ENCODE measurements around the gene TMEM141. TPM values are rescaled to one million over a fixed set of nuclear protein-coding genes. Genes with fewer than 3 reads are reported as not detected.

TMEM141 gene
- total RNA-seq, 2 donors from 2014 or later, result 123 to 148 TPM

DNA sequence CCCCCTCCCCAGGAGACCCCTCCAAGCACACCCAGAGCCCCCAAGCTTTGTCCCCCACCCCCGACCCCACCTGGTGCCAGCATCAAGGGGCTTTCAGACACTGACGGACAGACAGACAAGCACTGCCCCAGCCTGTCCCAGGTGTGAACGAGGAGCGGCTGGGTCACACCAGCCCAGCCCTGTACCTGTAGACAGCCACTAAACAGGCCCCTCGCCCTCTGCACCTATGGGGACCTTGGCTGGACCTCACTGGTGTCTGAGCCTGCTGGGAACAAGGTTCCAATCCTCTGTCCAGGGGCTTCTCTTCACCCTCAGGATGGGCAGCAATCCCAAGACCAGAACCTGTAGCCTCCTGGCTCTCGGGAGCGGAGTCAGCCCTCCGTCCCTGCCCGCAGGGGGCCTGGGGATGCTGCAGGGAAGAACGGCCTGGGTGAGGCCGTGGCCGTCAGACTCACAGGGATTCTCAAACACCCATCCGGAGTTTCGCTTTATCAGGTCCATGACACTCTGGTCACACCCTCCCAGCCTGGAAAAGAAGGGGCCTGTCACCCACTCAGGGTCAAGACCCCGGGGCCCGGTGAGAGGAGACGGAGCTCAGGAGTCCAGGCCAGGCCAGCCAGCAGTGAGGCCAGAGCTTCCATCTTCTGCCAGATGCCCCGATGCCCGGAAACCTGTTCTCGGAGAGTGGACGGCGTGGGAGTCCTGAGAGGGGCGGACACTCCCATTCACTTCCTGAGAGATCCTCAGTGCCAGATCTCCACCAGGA lies 45.6 kb upstream of the TMEM141 start:
- H3K27me3 ChIP-seq, result no peaks in the 10 kb centered on the region
- H3K27ac ChIP-seq, result peak overlapping the region; percentile 43 to 59
- H3K4me1 ChIP-seq, result peaks cover 0 to 44% of the 10 kb centered on the region in 2 donors
- peak overlapping the region; percentile 26 to 42 for H3K4me3 ChIP-seq
- TF ChIP-seq, protein P1, sequence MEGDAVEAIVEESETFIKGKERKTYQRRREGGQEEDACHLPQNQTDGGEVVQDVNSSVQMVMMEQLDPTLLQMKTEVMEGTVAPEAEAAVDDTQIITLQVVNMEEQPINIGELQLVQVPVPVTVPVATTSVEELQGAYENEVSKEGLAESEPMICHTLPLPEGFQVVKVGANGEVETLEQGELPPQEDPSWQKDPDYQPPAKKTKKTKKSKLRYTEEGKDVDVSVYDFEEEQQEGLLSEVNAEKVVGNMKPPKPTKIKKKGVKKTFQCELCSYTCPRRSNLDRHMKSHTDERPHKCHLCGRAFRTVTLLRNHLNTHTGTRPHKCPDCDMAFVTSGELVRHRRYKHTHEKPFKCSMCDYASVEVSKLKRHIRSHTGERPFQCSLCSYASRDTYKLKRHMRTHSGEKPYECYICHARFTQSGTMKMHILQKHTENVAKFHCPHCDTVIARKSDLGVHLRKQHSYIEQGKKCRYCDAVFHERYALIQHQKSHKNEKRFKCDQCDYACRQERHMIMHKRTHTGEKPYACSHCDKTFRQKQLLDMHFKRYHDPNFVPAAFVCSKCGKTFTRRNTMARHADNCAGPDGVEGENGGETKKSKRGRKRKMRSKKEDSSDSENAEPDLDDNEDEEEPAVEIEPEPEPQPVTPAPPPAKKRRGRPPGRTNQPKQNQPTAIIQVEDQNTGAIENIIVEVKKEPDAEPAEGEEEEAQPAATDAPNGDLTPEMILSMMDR (IDR thresholded peaks at IDR 0.05), result no peak
- no peak for DNase-seq (ENCODE audit: low spot score)
- H3K9me3 ChIP-seq, result no peaks in the 10 kb centered on the region
- H3K36me3 ChIP-seq, result no peaks in the 10 kb centered on the region

GRCh38 chr9:136746155-136746490 lies 45.0 kb upstream of the TMEM141 start:
- Histone ChIP-seq H3K9me3 (no peaks in the 10 kb centered on the region), H3K36me3 (no peaks in the 10 kb centered on the region), H3K27ac (no peak overlapping the region), H3K4me3 (peak overlapping the region in 1 of 2 donors; percentile 42), H3K4me1 (peaks cover 0 to 38% of the 10 kb centered on the region in 2 donors), H3K27me3 (no peaks in the 10 kb centered on the region)
- TF ChIP-seq, protein P1 (IDR thresholded peaks at IDR 0.05), result no peak
- no peak for DNase-seq (ENCODE audit: low spot score)

DNA sequence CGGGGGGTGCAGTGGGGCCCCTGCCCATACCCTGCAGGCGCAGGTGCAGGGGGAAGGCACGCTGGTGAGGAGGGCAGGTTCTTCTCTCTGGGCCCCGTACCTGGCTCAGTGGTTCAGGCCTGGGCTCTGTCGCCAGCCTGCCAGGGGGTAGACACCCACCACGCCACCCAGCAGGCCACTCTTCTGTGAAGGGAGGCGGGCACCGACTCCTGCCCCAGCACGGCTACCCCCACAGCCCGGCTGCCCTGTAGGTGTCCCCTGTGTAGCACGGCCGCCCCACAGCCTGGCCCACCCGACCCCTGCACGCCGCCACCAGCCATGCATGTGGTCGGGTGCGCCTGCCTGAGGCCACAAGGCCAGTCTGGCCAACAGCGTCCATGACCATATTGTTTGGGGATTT lies 44.5 kb upstream of the TMEM141 start:
- Histone ChIP-seq H3K27me3 (no peaks in the 10 kb centered on the region), H3K36me3 (no peaks in the 10 kb centered on the region), H3K9me3 (peaks cover 0 to under 1% of the 10 kb centered on the region in 2 donors), H3K4me3 (no peak overlapping the region), H3K4me1 (peaks cover 0 to 33% of the 10 kb centered on the region in 2 donors), H3K27ac (no peak overlapping the region)
- DNase-seq (ENCODE audit: low spot score), result no peak
- TF ChIP-seq, protein P1 (IDR thresholded peaks at IDR 0.05), result no peak

DNA sequence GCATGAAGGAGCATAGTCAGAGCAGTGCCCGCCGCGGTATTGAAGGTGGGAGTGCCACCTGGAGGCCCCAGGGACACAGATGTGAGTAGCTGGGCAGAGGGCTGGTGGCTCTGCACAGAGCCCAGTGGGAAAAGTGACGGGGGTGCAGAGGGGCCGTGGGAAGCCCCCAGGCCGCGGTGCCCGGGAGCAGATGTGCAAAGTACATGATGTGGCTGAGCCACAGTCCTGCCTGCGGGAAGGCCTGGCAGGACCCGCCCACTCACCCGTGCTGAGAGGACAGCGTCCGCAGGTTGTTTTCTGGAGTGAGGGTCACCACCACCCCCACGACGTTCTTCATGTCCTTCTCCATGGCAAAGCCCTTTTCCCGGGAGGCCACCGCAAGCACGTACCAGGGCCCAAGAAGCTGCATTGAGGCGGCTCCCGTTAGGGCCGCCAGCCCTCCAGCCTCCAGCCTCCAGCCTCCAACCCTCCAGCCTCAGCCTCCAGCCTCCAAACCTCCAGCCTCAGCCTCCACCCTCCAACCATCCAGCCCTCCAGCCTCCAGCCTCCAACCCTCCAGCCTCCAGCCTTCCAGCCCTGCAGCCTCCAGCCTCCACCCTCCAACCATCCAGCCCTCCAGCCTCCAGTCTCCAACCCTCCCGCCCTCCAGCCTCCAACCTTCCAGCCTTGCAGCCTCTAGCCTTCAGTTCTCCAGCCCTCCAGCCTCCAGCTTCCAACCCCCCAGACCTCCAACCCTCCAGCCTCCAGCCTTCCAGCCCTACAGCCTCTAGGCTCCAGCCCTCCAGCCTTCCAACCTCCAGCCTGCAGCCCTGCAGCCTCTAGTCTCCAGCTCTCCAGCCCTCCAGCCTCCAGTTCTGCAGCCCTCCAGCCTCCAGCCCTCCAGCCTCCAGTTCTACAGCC lies 43.7 kb upstream of the TMEM141 start:
- Histone ChIP-seq H3K4me1 (peaks cover 0 to 31% of the 10 kb centered on the region in 2 donors), H3K4me3 (no peak overlapping the region), H3K36me3 (no peaks in the 10 kb centered on the region), H3K27ac (peak overlapping the region in 1 of 2 donors; percentile 40), H3K27me3 (no peaks in the 10 kb centered on the region), H3K9me3 (peaks cover 0 to 3% of the 10 kb centered on the region in 2 donors)
- TF ChIP-seq, protein P1 (IDR thresholded peaks at IDR 0.05), result no peak
- DNase-seq (ENCODE audit: low spot score), result no peak

DNA sequence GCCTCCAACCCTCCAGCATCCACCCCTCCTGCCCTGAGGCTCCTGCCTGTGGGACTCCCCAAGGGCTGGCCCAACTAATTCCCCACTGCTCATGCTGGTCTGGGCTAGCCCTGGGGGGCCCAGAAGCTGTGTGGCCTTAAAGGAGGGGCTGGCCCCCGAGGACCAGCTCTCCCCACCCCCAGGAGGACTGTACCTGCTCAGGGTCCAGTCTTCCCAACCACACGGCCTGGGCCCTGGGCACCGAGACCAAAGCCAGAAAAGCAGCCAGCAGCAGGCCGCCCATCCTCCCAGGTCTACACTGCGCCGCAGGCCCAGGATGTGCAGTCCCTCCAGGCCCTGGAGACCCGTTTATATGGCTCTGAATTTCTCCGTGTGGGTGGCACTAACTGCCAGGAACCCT lies 42.9 kb upstream of the TMEM141 start, which contains the start of gene LCN6:
Gene LCN6 (minus strand): TSS at position 325 of the 400 bp plus-strand sequence. CDS start 42 bp downstream, at position 283.
- Histone ChIP-seq H3K27ac (peak within 1 kb of the TSS in 1 of 2 donors; percentile 40), H3K36me3 (no peaks in the 10 kb centered on the region), H3K4me1 (peaks cover 0 to 23% of the 10 kb centered on the region in 2 donors), H3K27me3 (no peaks in the 10 kb centered on the region), H3K4me3 (no peak within 1 kb of the TSS), H3K9me3 (peaks cover 0 to 3% of the 10 kb centered on the region in 2 donors)
- no peak for DNase-seq (ENCODE audit: low spot score)
- TF ChIP-seq, protein P1 (IDR thresholded peaks at IDR 0.05), result no peak

Data from right atrium auricular region (tissue), 2 donors.